IMR-90 (cell line): Measurements from ENCODE around the gene ADRB2. TPM values are rescaled to one million over a fixed set of nuclear protein-coding genes. Genes with fewer than 3 reads are reported as not detected.

Source experiments
- ATAC-seq: fragments of 200-7000 bp; cut with Tn5 transposase; 2 replicates; pipeline ENCODE4 v1.9.1; 2020; ENCODE audit warnings: low read depth, mild to moderate bottlenecking, moderate library complexity
- BruUV-seq: library from RNA; stranded (reverse); fragments of 400-500 nt; replicated peaks from 2 replicates; lab custom pipeline; 2021; lab: Mats Ljungman, UMichigan
- CTCF ChIA-PET: fragments of 300-600 bp; formaldehyde crosslinking; extraction: SDS; loops from one replicate; lab custom pipeline; 2021; ENCODE audit warnings: antibody characterized with exemption; lab: Yijun Ruan, JAX
- POLR2A ChIA-PET: fragments of 300-600 bp; sonication (Branson Sonifier 250); formaldehyde crosslinking; loops from one replicate; lab custom pipeline; 2022; ENCODE audit warnings: antibody characterized with exemption; ENCODE audit not compliant: unreplicated experiment; lab: Charles Lee
- DNase-seq: peaks from one replicate; pipeline ENCODE4 v3.0.0; 2013
- H2AFZ ChIP-seq: replicated peaks from 2 replicates; pipeline ENCODE3; 2013; ENCODE audit warnings: low read length, mild to moderate bottlenecking; ENCODE audit not compliant: poor library complexity
- H2AK5ac ChIP-seq: 2 replicates; pipeline ENCODE4 v1.6.1; 2013; ENCODE audit warnings: low read depth, low read length, inconsistent platforms
- H2AK9ac ChIP-seq: replicated peaks from 2 replicates; pipeline ENCODE3; 2013; ENCODE audit warnings: mild to moderate bottlenecking, low read depth, low read length, moderate library complexity; ENCODE audit not compliant: poor library complexity
- H2BK120ac ChIP-seq: 2 replicates; pipeline ENCODE4 v1.6.1; 2013; ENCODE audit warnings: low read depth, low read length, inconsistent platforms
- H2BK15ac ChIP-seq: 3 replicates; pipeline ENCODE4 v1.6.1; 2013; ENCODE audit warnings: low read depth, low read length, inconsistent platforms
- H2BK20ac ChIP-seq: 2 replicates; pipeline ENCODE4 v1.6.1; 2013; ENCODE audit warnings: low read depth, mild to moderate bottlenecking, inconsistent platforms, low read length, moderate library complexity
- H2BK5ac ChIP-seq: 2 replicates; pipeline ENCODE4 v1.6.1; 2013; ENCODE audit warnings: mild to moderate bottlenecking, low read depth, low read length, inconsistent platforms; ENCODE audit not compliant: poor library complexity, severe bottlenecking
- H3K14ac ChIP-seq: replicated peaks from 2 replicates; pipeline ENCODE4 v1.6.1; 2013; ENCODE audit warnings: low read depth, low read length, inconsistent platforms
- H3K18ac ChIP-seq: 2 replicates; pipeline ENCODE4 v1.6.1; 2013; ENCODE audit warnings: low read depth, low read length, control low read depth
- H3K23ac ChIP-seq: 2 replicates; pipeline ENCODE4 v1.6.1; 2013; ENCODE audit warnings: low read depth, low read length, inconsistent platforms
- H3K27ac ChIP-seq: 2 replicates; pipeline ENCODE4 v1.5.1; 2013; ENCODE audit warnings: mild to moderate bottlenecking, control low read depth, low read length; ENCODE audit not compliant: insufficient read depth
- H3K27me3 ChIP-seq: 2 replicates; pipeline ENCODE4 v1.6.1; 2013; ENCODE audit warnings: low read length; ENCODE audit not compliant: control insufficient read depth, insufficient read depth
- H3K36me3 ChIP-seq: 2 replicates; pipeline ENCODE4 v1.6.1; 2013; ENCODE audit warnings: low read length, mixed read lengths; ENCODE audit not compliant: control insufficient read depth, insufficient read depth
- H3K4ac ChIP-seq: 2 replicates; pipeline ENCODE4 v1.6.1; 2013; ENCODE audit warnings: low read depth, low read length, inconsistent platforms
- H3K4me1 ChIP-seq: 2 replicates; pipeline ENCODE4 v1.6.1; 2013; ENCODE audit warnings: low read length, mixed read lengths; ENCODE audit not compliant: control insufficient read depth, insufficient read depth
- H3K4me2 ChIP-seq: 2 replicates; pipeline ENCODE4 v1.6.1; 2013; ENCODE audit warnings: low read depth, mild to moderate bottlenecking, control low read depth, low read length, moderate library complexity
- H3K4me3 ChIP-seq: 2 replicates; pipeline ENCODE4 v1.5.1; 2013; ENCODE audit warnings: low read depth, mild to moderate bottlenecking, control low read depth, low read length, moderate library complexity; ENCODE audit not compliant: insufficient read depth
- H3K56ac ChIP-seq: 2 replicates; pipeline ENCODE4 v1.6.1; 2013; ENCODE audit warnings: low read length, inconsistent platforms; ENCODE audit not compliant: insufficient read depth; ENCODE audit errors: extremely low read depth
- H3K79me1 ChIP-seq, 2 experiments: 2 replicates each; pipeline ENCODE4 v1.6.1; 2013; ENCODE audit warnings: low read length in 2 of 2, inconsistent platforms in 1 of 2, low read depth in 1 of 2
- H3K9ac ChIP-seq: 2 replicates; pipeline ENCODE4 v1.6.1; 2013; ENCODE audit warnings: low read depth, low read length, control low read depth
- H3K9me1 ChIP-seq: 2 replicates; pipeline ENCODE4 v1.6.1; 2013; ENCODE audit warnings: low read length, inconsistent platforms; ENCODE audit not compliant: insufficient read depth
- H3K9me3 ChIP-seq: 2 replicates; pipeline ENCODE4 v1.6.1; 2013; ENCODE audit warnings: low read length; ENCODE audit not compliant: control insufficient read depth, insufficient read depth
- H4K20me1 ChIP-seq: 2 replicates; pipeline ENCODE4 v1.6.1; 2013; ENCODE audit warnings: low read length, inconsistent platforms; ENCODE audit not compliant: insufficient read depth
- H4K5ac ChIP-seq: 2 replicates; pipeline ENCODE4 v1.6.1; 2013; ENCODE audit warnings: mild to moderate bottlenecking, low read depth, low read length, control low read depth
- H4K8ac ChIP-seq, 2 experiments: 2 replicates each; pipeline ENCODE4 v1.6.1; 2013; ENCODE audit warnings: low read depth in 2 of 2, low read length in 2 of 2, control low read depth in 1 of 2, inconsistent platforms in 1 of 2
- H4K91ac ChIP-seq: 2 replicates; pipeline ENCODE4 v1.6.1; 2013; ENCODE audit warnings: low read depth, low read length, inconsistent platforms; ENCODE audit not compliant: insufficient read depth
- CEBPB ChIP-seq: IDR thresholded peaks from 2 replicates; pipeline ENCODE4 v1.6.1; 2012; ENCODE audit warnings: low read depth, low read length, improper control_type of control experiment
- CTCF ChIP-seq: conservative IDR thresholded peaks from 2 replicates; pipeline ENCODE4 v1.5.1; 2012; ENCODE audit warnings: mild to moderate bottlenecking, low read depth, low read length, improper control_type of control experiment
- WGBS, 2 experiments: methylation state at CpG; one replicate each; pipeline versions ENCODE4 v1.1.5 to v1.1.7; 2013; ENCODE audit warnings: missing lambda C conversion rate in 2 of 2; ENCODE audit not compliant: insufficient read length in 1 of 2; ENCODE audit errors: extremely low coverage in 2 of 2; 5-methylcytosine and 5-hydroxymethylcytosine counted together
- dilution Hi-C: fragments of 300-500 bp; cut with HindIII; formaldehyde crosslinking; loops from one replicate; pipeline ENCODE4 v1.14.3; 2018; ENCODE audit warnings: low sequenced_read_pairs; ENCODE audit not compliant: unreplicated experiment
- in situ Hi-C: fragments of 300-500 bp; cut with MboI; formaldehyde crosslinking; loops from 3 replicates; pipeline ENCODE4 v1.14.3; 2019; ENCODE audit warnings: low sequenced_read_pairs, inconsistent platforms, mixed read lengths
- intact Hi-C: fragments of 100-400 bp; cut with micrococcal nuclease; formaldehyde crosslinking; loops from 2 replicates; pipeline ENCODE4 v1.10.0; 2022
- polyA plus RNA-seq, 3 experiments: library from polyadenylated mRNA; depleted of rRNA; stranded (reverse); fragments of >200 nt; gene quantifications; 2 replicates each; pipeline ENCODE4 v1.2.3, GENCODE V29; 2012; ENCODE audit warnings: low replicate concordance in 1 of 3
- total RNA-seq: library from RNA; depleted of rRNA; stranded (reverse); fragments of >200 nt; gene quantifications from 2 replicates; pipeline ENCODE4 v1.2.3, GENCODE V29; 2012

Gene ADRB2
- total and polyA plus RNA-seq, 2 of the 4 experiments (the other 2 are of a cell fraction), result 1.6 to 3.4 TPM

GRCh38 chr5:148843510-148844318 lies 17.3 kb downstream of the ADRB2 start:
- Histone ChIP-seq H4K5ac (no peak overlapping the region), H3K9me3 (no peaks in the 10 kb centered on the region), H3K56ac (no peak overlapping the region), H2AK5ac (peak overlapping the region; percentile 77; the same call in 1 of the 2 replicates), H3K27ac (no peak overlapping the region), H3K4me3 (no peak overlapping the region), H3K4me1 (peaks cover 14% of the 10 kb centered on the region), H3K14ac (peak overlapping the region; percentile 35), H2AFZ (peak overlapping the region; percentile 9), H3K18ac (peak overlapping the region; percentile 36; the same call in 1 of the 2 replicates), H2BK20ac (peak overlapping the region; percentile 50), H3K4ac (peak overlapping the region; percentile 57), H3K23ac (0 out of 2 replicates have a peak overlapping the region, but pooled peaks have one; percentile 6), H3K9ac (no peak overlapping the region), H4K91ac (peak overlapping the region; percentile 3; the same call in 1 of the 2 replicates), H3K27me3 (no peaks in the 10 kb centered on the region), H4K20me1 (no peaks in the 10 kb centered on the region), H3K4me2 (peak overlapping the region; percentile 14; the same call in 1 of the 2 replicates), H2AK9ac (no peak overlapping the region), H3K9me1 (peaks cover 18% of the 10 kb centered on the region), H3K36me3 (no peaks in the 10 kb centered on the region), H3K79me1 (peaks cover 3 to 18% of the 10 kb centered on the region in 2 experiments; a peak in 3 of 4 replicates), H2BK120ac (peak overlapping the region; percentile 48), H4K8ac (peak overlapping the region; percentile 22 to 37; a peak in 2 of 4 replicates), H2BK15ac (peak overlapping the region; percentile 19; the same call in 1 of the 3 replicates), H2BK5ac (peak overlapping the region; percentile 42)
- in situ Hi-C loops, result no loop called here
- intact Hi-C loops, result no loop called here
- ATAC-seq, result no peak; the same call in 1 of the 2 replicates
- DNase-seq, result peak; percentile 64
- BruUV-seq, result no TSS peak
- WGBS, 2 experiments, result 14% methylated on average over 2 of the region's 10 CpGs; no CpG with 5 or more reads in 1 of the 2 experiments
- ChIA-PET POLR2A (no interaction called here), CTCF (interaction anchor here (1.5 kb wide), 1 partner anchor 110 kb away, joined by 3 read pairs; no protein-coding TSS in a partner anchor)
- dilution Hi-C loops, result no loop called here
- TF ChIP-seq CEBPB (peak; percentile 30; the same call in 1 of the 2 replicates), CTCF (no peak)
